HK-2 (cell line): ENCODE measurements around the gene TYMS.

ENCODE experiments used
- DNase-seq: peaks from one replicate; pipeline ENCODE4 v3.0.0-alpha.2; 2018; ENCODE audit not compliant: unreplicated experiment

TYMS gene

DNA sequence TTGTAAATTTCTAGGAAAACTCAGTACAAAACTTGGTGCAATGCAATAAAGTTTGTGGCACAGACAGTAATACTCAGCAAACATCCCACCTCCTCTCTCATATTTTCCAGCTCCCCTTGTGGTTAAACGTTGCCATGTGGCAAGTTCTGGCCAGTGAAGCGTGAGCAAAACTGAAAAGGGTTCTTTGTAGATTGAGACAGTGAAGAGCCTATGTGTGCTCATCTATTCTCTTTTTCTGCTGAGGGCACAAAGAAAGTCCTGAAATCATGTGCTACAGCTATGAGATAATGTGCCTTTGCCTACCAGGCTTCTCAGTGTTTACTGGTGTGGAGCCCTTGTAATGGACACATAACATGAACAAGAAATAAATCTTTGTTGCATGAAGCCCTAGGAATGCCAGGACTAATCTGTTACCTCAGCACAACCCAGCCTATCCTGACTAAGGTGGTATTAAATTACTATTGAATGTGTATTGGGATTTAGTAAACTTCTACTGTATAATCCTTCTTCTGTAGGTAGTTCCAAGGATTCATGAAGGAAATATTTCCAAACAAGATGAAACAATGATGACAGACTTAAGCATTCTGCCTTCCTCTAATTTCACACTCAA lies 13.0 kb upstream of the TYMS start:
- DNase-seq, result no peak

GRCh38 chr18:647304-647703 lies 10.1 kb upstream of the TYMS start:
- no peak for DNase-seq

DNA sequence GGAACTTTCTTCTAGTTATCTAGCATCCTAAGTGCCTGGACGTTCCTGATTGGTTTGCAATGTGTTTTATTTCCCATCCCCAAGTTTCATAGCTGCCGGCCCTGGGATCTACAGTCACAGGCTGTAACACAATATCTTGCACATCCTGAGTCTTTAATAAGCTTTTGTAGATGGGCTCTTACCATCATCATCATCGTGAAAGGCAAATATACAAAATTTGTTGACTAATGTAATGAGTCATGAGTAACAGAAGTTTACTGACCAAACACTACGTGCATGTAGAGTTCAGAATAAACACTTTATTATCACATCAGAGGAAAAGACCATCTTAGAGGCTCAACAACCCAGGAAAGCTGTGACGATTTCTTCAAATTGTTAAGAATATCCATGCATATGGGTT lies 8.1 kb upstream of the TYMS start:
- DNase-seq, result no peak

DNA sequence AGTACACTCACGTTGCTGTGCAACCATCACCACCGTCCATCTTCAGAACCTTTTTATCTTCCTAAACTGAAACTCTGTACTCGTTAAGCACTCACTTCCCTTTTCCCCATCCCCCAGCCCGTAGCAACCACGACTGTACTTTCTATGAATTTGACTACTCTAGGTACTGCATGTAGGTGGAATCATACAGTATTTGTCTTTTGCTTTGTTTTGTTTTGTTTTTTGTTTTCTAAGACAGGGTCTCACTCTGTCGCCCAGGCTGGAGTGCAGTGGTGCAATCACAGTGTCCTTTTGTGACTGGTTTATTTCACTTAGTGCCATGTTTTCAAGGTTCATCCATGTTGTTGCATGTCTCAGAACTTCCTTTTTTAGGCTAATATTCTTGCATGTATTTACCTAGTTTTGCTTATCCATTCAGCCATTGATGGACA lies 7.0 kb upstream of the TYMS start:
- no peak for DNase-seq

GRCh38 chr18:652131-652530 lies 5.3 kb upstream of the TYMS start:
- no peak for DNase-seq

DNA sequence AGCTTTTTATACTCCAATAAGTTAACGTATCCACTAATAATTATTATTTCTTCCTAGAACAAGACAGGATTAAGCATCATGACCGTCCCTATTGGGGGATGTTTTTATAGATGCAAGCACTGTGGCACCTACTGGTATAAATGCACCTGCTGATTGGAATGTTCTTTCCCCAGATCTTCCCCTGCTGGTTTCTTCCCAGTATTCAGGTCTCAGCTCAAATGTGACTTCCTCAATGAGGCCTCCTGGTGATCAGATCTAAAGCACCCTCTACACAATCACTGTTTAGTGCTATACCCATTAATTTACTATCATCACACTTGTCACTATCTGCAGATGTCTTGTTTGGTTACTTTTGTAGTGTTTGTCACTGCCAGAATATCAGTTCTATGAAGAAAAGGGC lies 3.9 kb upstream of the TYMS start:
- DNase-seq, result no peak

- no peak for DNase-seq
Observed at GRCh38 chr18:654601-655000, 2.9 kb upstream of the TYMS start.

- no peak for DNase-seq
Observed at GRCh38 chr18:655445-655844, 2.0 kb upstream of the TYMS start.

DNA sequence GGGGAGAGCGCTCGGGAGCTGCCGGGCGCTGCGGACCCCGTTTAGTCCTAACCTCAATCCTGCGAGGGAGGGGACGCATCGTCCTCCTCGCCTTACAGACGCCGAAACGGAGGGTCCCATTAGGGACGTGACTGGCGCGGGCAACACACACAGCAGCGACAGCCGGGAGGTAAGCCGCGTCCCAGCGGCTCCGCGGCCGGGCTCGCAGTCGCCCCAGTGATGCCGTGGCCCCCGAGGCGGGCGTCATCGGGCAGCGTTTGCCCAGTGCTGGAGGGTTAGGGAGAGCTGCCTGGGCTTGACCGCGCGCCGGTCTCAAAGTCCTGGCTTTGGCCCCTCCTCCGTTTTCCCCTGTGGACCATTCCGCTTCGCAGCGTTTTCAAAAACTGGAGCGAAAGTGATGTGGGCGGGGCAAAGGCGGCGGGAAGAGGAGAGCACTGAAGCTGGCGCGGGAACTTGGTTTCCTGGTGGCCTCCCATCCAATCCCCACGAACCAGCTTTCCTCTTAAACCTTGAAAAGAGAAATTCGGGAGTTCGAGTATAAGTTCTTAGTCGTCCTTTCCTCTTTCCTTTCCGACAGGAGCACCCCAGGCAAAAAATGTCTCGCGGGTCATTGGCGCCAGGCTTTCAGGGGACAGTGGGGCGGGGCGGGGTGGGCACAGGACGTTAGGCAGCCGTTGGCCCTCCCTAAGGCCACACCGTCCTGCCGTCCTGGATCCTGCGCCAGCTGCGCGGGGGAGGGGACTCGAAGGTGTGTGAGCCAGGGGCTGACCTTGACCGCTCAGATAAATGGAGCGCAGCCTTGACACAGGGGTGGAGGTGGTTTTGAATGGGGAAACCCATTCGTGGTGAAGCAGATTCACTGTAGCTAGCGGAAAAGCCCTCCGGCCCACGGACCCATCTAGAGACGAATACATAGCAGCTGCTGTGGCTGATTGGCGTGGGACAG lies 821 bp downstream of the TYMS start:
- peak; percentile 86 for DNase-seq

DNA sequence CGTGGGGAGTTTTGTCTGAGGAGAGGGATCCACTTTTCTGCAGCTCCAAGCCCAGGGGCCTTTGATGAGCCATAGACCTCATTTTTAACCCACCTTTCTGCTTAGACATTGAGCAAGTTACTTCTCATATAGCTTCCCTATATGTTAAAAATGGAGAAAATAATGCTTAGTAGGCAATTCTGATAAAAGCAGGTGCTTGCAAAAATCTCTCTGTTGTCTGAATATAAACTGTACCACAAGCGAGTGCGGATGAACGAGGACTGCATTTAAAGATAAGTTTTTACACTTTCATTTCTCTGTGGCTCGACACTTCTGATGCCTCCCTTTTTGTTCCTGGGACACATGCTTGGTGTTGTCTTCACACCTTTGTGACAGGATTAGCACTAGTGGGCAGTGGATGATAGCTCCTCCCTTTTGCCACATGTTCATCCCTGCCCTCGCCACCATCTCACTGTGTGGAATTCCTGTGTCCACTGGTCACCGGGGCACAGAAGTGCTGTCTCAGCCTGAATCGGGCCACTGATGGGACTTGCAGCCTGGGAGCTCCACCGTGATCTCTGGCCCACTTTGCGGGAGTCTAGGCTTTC lies 1.6 kb downstream of the TYMS start:
- no peak for DNase-seq

DNA sequence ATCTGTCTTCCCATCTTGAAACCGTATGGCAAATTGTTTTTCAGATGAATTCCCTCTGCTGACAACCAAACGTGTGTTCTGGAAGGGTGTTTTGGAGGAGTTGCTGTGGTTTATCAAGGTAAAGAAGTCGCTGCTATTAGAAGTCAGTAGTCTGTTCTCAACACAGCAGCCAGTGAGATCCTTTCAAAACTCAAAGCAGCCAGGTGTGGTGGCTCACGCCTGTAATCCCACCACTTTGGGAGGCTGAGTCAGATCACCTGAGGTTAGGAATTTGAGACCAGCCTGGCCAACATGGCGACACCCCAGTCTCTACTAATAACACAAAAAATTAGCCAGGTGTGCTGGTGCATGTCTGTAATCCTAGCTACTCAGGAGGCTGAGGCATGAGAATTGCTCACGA lies 2.1 kb downstream of the TYMS start:
- DNase-seq, result no peak

DNA sequence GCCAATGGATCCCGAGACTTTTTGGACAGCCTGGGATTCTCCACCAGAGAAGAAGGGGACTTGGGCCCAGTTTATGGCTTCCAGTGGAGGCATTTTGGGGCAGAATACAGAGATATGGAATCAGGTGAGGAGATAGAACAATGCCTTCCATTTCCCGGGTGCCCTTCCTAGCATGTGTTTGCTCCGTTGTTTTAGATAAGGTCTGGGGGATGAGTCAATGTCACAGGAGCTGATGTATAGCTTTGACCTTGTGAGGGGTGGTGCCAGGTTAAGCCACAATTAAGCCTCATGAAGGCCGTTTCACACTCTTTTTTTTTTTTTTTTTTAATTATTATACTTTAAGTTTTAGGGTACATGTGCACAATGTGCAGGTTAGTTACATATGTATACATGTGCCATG lies 4.7 kb downstream of the TYMS start:
- no peak for DNase-seq

GRCh38 chr18:666177-666576 lies 8.7 kb downstream of the TYMS start:
- no peak for DNase-seq

DNA sequence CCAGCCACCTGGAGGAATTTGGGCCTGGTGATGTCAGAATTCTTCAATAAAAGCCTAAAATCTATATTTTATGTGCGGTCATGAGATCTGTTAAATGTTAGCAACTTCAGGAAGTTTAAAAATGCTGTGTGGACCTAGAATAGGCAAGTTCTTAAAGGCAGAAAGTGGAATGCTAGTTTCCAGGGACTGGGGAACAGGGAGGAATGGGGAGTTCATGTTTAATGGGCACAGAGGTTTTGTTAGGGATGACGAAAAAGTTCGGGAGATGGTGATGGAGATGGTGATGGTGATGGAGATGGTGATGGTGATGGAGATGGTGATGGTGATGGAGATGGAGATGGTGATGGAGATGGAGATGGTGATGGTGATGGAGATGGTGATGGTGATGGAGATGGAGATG lies 9.2 kb downstream of the TYMS start:
- no peak for DNase-seq

GRCh38 chr18:668260-668659 lies 10.8 kb downstream of the TYMS start:
- DNase-seq, result no peak

DNA sequence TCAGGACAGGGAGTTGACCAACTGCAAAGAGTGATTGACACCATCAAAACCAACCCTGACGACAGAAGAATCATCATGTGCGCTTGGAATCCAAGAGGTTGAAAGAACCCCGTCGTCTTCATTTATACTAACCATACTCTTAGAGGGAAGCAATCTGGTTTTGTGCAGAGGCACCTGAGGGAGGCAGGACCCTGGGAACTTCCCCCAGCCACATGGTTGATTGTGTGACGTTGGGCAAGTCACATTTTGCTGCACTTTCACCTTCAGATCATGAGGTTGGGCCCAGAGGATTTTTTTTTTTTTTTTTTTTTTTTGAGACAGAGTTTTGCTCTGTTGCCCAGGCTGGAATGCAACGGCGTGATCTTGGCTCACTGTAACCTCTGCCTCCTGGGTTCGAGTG lies 11.6 kb downstream of the TYMS start:
- no peak for DNase-seq

DNA sequence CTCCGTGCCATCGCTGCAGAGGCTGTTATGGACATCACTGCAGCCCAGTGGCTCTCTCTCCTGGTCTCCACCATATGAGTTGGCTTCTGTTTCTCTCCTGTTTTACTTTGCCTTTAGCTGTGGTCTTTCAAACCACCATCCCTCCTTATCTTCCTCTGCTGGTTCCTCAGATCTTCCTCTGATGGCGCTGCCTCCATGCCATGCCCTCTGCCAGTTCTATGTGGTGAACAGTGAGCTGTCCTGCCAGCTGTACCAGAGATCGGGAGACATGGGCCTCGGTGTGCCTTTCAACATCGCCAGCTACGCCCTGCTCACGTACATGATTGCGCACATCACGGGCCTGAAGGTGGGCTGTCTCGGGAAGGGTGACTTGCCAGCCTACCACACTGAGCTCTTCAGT lies 13.1 kb downstream of the TYMS start:
- no peak for DNase-seq

DNA sequence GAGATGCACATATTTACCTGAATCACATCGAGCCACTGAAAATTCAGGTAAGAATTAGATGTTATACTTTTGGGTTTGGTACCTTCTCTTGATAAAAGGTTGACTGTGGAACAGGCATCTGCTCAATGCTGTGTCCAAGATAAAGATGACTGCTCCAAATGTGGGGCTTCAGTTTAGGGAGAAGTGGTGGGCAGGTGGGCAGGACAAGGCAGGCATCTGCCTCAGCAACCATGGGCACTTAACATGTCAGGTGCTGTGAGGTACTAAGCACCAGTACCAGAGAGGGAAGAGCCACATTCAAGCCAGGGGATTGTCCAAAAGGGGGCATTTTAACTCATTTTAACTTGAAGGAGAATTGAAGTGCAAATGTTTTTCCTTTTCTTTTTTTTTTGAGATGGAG lies 14.0 kb downstream of the TYMS start:
- no peak for DNase-seq

DNA sequence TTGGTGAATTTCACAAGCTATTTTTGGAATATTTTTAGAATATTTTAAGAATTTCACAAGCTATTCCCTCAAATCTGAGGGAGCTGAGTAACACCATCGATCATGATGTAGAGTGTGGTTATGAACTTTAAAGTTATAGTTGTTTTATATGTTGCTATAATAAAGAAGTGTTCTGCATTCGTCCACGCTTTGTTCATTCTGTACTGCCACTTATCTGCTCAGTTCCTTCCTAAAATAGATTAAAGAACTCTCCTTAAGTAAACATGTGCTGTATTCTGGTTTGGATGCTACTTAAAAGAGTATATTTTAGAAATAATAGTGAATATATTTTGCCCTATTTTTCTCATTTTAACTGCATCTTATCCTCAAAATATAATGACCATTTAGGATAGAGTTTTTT lies 15.9 kb downstream of the TYMS start:
- DNase-seq, result no peak

- DNase-seq, result no peak
Observed at GRCh38 chr18:673769-674168, 16.3 kb downstream of the TYMS start.

DNA sequence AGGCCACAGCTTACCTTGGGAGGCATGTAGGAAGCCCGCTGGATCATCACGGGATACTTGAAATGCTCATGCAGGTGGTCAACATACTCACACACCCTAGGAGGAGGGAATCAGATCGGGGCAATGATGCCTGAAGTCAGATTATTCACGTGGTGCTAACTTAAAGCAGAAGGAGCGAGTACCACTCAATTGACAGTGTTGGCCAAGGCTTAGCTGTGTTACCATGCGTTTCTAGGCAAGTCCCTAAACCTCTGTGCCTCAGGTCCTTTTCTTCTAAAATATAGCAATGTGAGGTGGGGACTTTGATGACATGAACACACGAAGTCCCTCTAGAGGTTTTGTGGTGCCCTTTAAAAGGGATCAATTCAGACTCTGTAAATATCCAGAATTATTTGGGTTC lies 17.9 kb downstream of the TYMS start:
- DNase-seq, result no peak

DNA sequence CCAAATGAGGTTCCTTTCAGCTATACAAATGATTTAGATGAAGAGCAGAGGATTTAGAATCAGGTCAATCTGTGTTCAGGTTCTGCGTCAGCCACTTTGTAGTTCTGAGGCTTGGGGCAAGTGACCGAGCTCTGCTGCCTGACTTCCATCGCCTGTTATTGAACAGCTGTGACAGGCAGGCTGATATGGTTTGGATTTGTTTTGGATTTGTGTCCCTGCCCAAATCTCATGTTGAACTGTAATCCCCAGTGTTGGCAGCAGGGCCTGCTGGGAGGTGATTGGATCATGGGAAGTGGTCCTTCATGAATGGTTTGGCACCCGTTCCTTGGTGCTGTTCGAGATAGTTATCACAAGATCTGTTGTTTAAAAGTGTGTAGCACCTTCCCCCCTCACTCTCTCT lies 18.6 kb downstream of the TYMS start:
- no peak for DNase-seq

- no peak for DNase-seq
Observed at GRCh38 chr18:676736-677135, 19.3 kb downstream of the TYMS start.
